ENCODE data around the gene CPT1A.

The CPT1A gene

GRCh38 chr11:68748061-68748460 lies 93.7 kb downstream of the CPT1A start:
- H3K4me2 ChIP-seq: no peak overlapping the region
- no peak overlapping the region for H3K27ac ChIP-seq
- no peaks in the 10 kb centered on the region for H3K27me3 ChIP-seq (ENCODE audit: insufficient read depth, low read depth)
- H3K4me3 ChIP-seq (IDR thresholded peaks at IDR 0.05; ENCODE audit: insufficient read depth, low read depth, low read length): no peak overlapping the region
- H2AFZ ChIP-seq (ENCODE audit: low read depth): no peak overlapping the region
- no peaks in the 10 kb centered on the region for H4K20me1 ChIP-seq (ENCODE audit: insufficient read depth)
- no peak overlapping the region for H3K9ac ChIP-seq
- H3K36me3 ChIP-seq (ENCODE audit: insufficient read depth): no peaks in the 10 kb centered on the region
- no peaks in the 10 kb centered on the region for H3K79me2 ChIP-seq (ENCODE audit: insufficient read depth, low read depth)
- H3K4me1 ChIP-seq (ENCODE audit: low read depth, poor library complexity, severe bottlenecking): no peaks in the 10 kb centered on the region
- TF ChIP-seq CTCF (conservative IDR thresholded peaks at IDR 0.05; ENCODE audit: low read depth, low read length): no peak

GRCh38 chr11:68743539-68743938 lies 98.2 kb downstream of the CPT1A start:
- Histone ChIP-seq H3K4me2 (no peak overlapping the region), H3K9ac (no peak overlapping the region), H3K4me3 (IDR thresholded peaks at IDR 0.05; ENCODE audit: insufficient read depth, low read depth, low read length) (no peak overlapping the region), H3K79me2 (ENCODE audit: insufficient read depth, low read depth) (no peaks in the 10 kb centered on the region), H3K27me3 (ENCODE audit: insufficient read depth, low read depth) (no peaks in the 10 kb centered on the region), H2AFZ (ENCODE audit: low read depth) (no peak overlapping the region), H3K4me1 (ENCODE audit: low read depth, poor library complexity, severe bottlenecking) (peaks cover 5% of the 10 kb centered on the region), H3K36me3 (ENCODE audit: insufficient read depth) (no peaks in the 10 kb centered on the region), H3K27ac (no peak overlapping the region), H4K20me1 (ENCODE audit: insufficient read depth) (no peaks in the 10 kb centered on the region)
- no peak for TF ChIP-seq CTCF (conservative IDR thresholded peaks at IDR 0.05; ENCODE audit: low read depth, low read length)

GRCh38 chr11:68741463-68741862 lies 100.3 kb downstream of the CPT1A start:
- Histone ChIP-seq H2AFZ (ENCODE audit: low read depth) (no peak overlapping the region), H3K9ac (no peak overlapping the region), H3K4me3 (IDR thresholded peaks at IDR 0.05; ENCODE audit: insufficient read depth, low read depth, low read length) (no peak overlapping the region), H3K36me3 (ENCODE audit: insufficient read depth) (no peaks in the 10 kb centered on the region), H4K20me1 (ENCODE audit: insufficient read depth) (no peaks in the 10 kb centered on the region), H3K79me2 (ENCODE audit: insufficient read depth, low read depth) (no peaks in the 10 kb centered on the region), H3K27ac (no peak overlapping the region), H3K4me1 (ENCODE audit: low read depth, poor library complexity, severe bottlenecking) (peaks cover 5% of the 10 kb centered on the region), H3K4me2 (no peak overlapping the region), H3K27me3 (ENCODE audit: insufficient read depth, low read depth) (no peaks in the 10 kb centered on the region)
- no peak for TF ChIP-seq CTCF (conservative IDR thresholded peaks at IDR 0.05; ENCODE audit: low read depth, low read length)

- no peak for TF ChIP-seq CTCF (conservative IDR thresholded peaks at IDR 0.05; ENCODE audit: low read depth, low read length)
- Histone ChIP-seq H3K9ac (no peak overlapping the region), H3K79me2 (ENCODE audit: insufficient read depth, low read depth) (no peaks in the 10 kb centered on the region), H3K4me1 (ENCODE audit: low read depth, poor library complexity, severe bottlenecking) (no peaks in the 10 kb centered on the region), H3K27ac (no peak overlapping the region), H3K4me2 (no peak overlapping the region), H3K4me3 (IDR thresholded peaks at IDR 0.05; ENCODE audit: insufficient read depth, low read depth, low read length) (no peak overlapping the region), H3K27me3 (ENCODE audit: insufficient read depth, low read depth) (no peaks in the 10 kb centered on the region), H2AFZ (ENCODE audit: low read depth) (no peak overlapping the region), H4K20me1 (ENCODE audit: insufficient read depth) (no peaks in the 10 kb centered on the region), H3K36me3 (ENCODE audit: insufficient read depth) (no peaks in the 10 kb centered on the region)
These were observed 106.1 kb downstream of the CPT1A start for GRCh38 chr11:68735646-68736045.
